ENCODE data around the gene MROH7.
"Not testable (repeated sequence)": the region's sequence is repeated elsewhere in the genome, so short reads cannot be mapped to it uniquely, and the experiment has no call there.

The MROH7 gene

GRCh38 chr1:54610048-54610447 is 31.5 kb upstream of the MROH7 start:
- no peak for DNase-seq (ENCODE audit: low spot score)

DNA sequence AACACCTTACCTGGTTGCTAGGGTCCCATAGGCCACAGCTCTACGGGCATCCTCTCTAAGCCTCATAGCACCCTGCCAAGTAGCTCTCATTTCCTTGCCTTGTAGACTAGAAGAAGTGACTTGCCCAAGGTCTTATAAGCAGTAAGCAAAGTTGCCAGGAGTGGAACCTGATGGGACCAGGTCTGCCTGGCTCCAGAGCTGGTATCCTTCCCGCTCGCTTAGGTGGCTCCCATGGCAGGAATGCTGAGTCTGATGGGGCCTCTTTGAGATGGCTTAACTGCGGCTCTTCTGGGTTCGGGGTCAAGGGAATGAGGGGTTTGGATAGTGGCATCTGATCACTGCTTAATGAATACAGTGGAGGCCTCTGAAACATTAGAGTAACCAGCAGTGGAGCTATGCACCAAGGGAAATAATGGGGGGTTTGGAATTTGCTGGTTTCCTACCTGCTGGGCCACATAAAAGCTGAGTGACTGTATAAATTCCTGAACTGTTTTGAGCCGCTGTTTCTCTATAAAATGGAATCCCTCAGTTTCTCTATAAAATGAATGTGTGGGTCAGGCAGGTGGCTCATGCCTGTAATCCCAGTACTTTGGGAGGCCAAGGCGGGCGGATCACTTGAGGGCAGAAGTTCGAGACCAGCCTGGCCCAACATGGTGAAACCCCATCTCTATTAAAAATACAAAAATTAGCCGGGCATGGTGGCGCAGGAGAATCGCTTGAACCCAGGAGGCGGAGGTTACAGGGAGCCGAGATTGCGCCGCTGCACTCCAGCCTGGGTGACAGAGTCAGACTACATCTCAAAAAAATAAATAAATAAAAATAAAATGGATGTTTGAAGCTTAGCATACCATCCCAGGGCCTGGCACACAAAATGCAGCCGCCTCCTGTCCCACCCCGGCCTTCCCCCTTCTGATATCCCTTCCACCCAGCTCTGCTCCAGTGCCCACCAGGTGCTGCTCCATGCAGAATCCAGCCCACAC is 30.7 kb upstream of the MROH7 start:
- no peak for DNase-seq (ENCODE audit: low spot score)

DNA sequence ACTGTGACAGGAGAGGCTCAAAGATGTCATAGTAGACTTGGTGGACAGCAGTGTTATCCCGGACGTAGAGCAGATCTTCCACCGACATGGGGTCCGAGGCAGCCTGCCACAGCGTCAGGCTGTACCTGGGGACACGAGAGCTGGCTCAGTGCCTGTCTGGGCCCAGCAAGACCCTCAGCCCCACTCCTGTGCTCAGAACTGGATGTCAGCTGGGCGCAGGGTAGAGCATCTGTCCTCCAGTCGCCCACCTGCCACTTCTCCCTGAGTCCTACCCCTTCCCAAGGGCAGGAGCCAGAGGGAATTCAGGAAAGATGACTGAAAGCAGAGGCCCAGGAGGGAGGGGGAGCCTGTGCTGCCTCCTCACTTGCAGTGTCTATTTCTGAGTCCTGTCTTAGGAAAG is 30.0 kb upstream of the MROH7 start:
- DNase-seq (ENCODE audit: low spot score) = no peak

DNA sequence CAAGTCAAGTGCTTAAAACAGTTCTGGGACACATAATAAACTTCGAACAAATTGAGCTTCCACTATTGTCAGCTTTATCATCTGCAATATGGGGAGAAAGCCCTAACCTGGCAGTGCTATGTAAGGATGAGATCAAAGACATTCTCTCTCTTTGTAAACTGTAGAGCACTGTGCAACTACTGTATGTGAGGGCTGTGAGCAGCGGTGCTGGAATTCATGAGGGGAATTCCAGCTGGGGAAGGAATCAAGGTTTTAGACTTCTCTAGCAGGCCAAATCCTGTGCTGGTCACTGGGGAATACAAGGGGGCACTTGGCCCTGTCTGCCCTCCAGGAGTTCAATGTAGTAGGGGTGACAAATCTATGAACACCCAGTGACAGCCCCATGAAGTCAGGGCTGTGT is 27.6 kb upstream of the MROH7 start:
- DNase-seq (ENCODE audit: low spot score) = no peak

DNA sequence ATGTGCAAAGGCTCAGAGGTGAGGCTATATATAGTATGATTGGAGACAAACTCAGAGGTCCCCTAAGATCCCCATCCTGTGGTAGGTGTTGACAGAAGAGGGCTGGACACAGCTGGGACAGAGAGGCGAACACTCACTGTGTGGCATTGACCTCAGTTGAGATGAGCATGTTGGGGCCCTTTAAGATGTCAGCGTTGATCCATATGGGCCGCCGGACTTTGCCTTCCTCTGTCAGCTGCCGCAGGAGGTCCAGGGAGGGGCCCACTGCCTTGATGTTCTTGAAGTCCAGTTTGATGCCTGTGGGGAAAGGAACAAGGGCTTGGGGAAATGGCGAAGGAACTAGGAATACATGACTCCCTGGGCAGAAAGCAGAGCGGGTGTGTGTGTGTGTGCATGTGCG is 27.0 kb upstream of the MROH7 start:
- no peak for DNase-seq (ENCODE audit: low spot score)

- no peak for DNase-seq (ENCODE audit: low spot score)
Observed at GRCh38 chr1:54615531-54616279, 25.9 kb upstream of the MROH7 start.

GRCh38 chr1:54619749-54620148 is 21.8 kb upstream of the MROH7 start:
- DNase-seq (ENCODE audit: low spot score) = no peak

- DNase-seq (ENCODE audit: low spot score) = peak; percentile 39
Observed at GRCh38 chr1:54623216-54624007, 18.2 kb upstream of the MROH7 start, which contains the start of gene FAM151A. TSS of gene FAM151A (minus strand) at chr1:54623525. CDS start at chr1:54623395, 130 bp downstream.

- DNase-seq (ENCODE audit: low spot score) = no peak
Observed at GRCh38 chr1:54624466-54625464, 16.8 kb upstream of the MROH7 start.

- DNase-seq (ENCODE audit: low spot score) = no peak
Observed at GRCh38 chr1:54627196-54627595, 14.4 kb upstream of the MROH7 start.

DNA sequence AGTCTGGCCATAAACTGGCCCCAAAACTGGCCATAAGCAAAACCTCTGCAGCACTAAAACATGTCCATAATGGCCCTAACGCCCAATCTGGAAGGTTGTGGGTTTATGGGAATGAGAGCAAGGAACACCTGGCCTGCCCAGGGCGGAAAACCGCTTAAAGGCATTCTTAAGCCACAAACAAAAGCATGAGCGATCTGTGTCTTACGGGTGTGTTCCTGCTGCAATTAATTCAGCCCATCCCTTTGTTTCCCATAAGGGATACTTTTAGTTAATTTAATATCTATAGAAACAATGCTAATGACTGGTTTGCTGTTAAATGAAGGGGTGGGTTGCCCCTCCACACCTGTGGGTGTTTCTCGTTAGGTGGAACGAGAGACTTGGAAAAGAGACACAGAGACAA is 5.8 kb upstream of the MROH7 start:
- not testable (repeated sequence) for DNase-seq (ENCODE audit: low spot score)

GRCh38 chr1:54636461-54637446 is 4.8 kb upstream of the MROH7 start:
- DNase-seq (ENCODE audit: low spot score) = not testable (repeated sequence)

- DNase-seq (ENCODE audit: low spot score) = no peak
Observed at GRCh38 chr1:54640361-54640760, 1.2 kb upstream of the MROH7 start.

- DNase-seq (ENCODE audit: low spot score) = no peak
Observed at GRCh38 chr1:54643736-54644135, 2.1 kb downstream of the MROH7 start.

DNA sequence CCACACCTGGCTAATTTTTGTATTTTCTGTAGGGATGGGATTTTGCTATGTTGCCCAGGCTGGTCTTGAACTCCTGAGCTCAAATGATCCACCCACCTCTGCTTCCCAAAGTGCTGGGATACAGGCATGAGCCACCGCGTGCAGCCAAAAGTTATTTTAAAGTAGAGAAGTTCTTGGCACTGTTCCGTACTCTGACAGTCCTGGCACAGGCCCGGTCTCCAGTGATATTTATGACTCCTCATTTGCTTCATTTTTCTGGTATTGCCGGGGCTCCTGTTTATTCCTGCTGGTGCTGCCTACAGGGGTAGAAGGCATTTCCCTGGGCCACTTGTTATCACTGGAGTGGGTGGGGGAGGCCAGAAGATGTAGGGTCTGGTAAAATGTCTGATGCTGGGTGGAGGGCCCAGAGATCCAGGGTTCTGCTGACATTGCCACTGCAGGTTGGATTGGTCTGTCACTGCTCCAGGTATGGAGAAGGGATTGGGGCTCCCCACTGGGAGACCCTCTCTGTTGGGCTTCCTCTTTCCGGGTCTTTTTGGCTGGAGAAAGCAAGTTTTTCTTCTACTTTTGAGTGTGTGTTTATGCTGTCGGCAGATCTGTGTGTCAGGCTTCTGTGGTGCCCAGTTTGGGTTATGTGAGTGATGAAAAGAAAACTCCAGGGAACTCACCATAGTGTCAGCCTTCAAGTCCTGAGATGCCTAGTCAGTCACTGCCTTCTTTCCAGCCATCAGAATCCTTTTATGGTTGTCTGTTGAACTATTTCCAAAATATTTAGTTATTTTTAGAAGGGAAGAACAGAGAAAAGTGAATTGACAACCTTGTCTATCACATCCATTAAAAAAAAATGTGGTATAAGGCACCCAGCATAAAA is 4.5 kb downstream of the MROH7 start:
- no peak for DNase-seq (ENCODE audit: low spot score)

- peak; percentile 63 for DNase-seq (ENCODE audit: low spot score)
Observed at GRCh38 chr1:54649130-54649898, 7.7 kb downstream of the MROH7 start.

DNA sequence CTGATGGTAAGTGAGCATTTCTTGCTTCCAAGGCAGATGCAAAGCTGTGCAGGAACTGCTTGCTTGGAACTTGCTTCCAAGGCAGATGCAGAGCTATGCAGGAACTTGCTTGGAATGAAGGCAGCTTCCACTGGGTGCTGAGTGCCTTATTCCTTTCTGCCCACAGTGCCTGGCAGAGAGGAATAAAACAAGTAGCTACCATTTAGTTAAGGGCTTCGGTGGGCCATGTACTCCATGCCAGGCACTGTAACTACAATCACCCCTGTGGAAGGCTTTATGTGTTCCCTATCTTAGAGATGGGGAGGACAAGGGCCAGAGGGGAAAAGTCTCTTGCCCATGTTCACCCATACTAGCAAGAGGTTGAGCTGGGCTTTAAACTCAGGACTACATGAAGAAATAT is 8.3 kb downstream of the MROH7 start:
- no peak for DNase-seq (ENCODE audit: low spot score)

DNA sequence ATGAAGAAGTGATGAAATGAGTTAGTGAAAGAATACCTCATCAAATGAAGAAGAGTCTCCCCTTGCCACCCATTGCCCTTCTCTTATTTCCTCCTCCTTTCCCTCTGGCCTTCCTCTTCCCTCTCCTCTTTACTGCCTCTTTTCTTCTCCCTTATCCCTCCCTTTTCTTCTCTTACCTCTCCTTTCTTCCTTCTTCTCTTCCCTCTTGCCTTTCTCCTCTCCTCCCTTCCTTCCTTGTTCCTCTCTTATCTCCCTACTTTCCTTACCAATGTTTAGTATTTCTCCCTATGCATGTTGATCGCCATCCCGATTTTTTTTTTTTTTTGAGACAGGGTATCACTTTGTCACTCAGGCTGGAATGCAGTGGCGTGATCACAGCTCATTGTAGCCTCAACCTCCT is 8.8 kb downstream of the MROH7 start:
- no peak for DNase-seq (ENCODE audit: low spot score)
